GM19025 (cell line): ENCODE data around the gene KRTAP2-2.
"Not testable (repeated sequence)": the region's sequence is repeated elsewhere in the genome, so short reads cannot be mapped to it uniquely, and the experiment has no call there.

Experiments
- ATAC-seq: cut with Tn5 transposase; IDR thresholded peaks from one replicate; pipeline ENCODE4 v1.9.1; 2021; ENCODE audit warnings: mild to moderate bottlenecking, low read depth, moderate library complexity; ENCODE audit not compliant: unreplicated experiment

The KRTAP2-2 gene

GRCh38 chr17:41065016-41065689, 10.1 kb upstream of the KRTAP2-2 start:
- ATAC-seq = not testable (repeated sequence)

GRCh38 chr17:41064301-41064700, 9.3 kb upstream of the KRTAP2-2 start:
- no peak for ATAC-seq

GRCh38 chr17:41063449-41063848, 8.4 kb upstream of the KRTAP2-2 start:
- no peak for ATAC-seq

- ATAC-seq = no peak
Observed at GRCh38 chr17:41061964-41062363, 6.9 kb upstream of the KRTAP2-2 start.

GRCh38 chr17:41060052-41060604, 5.1 kb upstream of the KRTAP2-2 start, which contains the start of gene KRTAP2-3:
Gene KRTAP2-3, minus strand, starts transcription at chr17:41060114. Its CDS starts 64 bp downstream, at chr17:41060050.
- no peak for ATAC-seq

- ATAC-seq = not testable (repeated sequence)
Observed at GRCh38 chr17:41059276-41060051, 4.4 kb upstream of the KRTAP2-2 start.

- no peak for ATAC-seq
Observed at GRCh38 chr17:41058741-41059140, 3.7 kb upstream of the KRTAP2-2 start.

- no peak for ATAC-seq
Observed at GRCh38 chr17:41057547-41057946, 2.5 kb upstream of the KRTAP2-2 start.

- not testable (repeated sequence) for ATAC-seq
Observed at GRCh38 chr17:41054556-41054955, 474 bp downstream of the KRTAP2-2 start.

- no peak for ATAC-seq
Observed at GRCh38 chr17:41054025-41054424, 1.0 kb downstream of the KRTAP2-2 start.

GRCh38 chr17:41052566-41052965, 2.5 kb downstream of the KRTAP2-2 start:
- ATAC-seq = no peak

- no peak for ATAC-seq
Observed at GRCh38 chr17:41049110-41049509, 5.9 kb downstream of the KRTAP2-2 start.

GRCh38 chr17:41048441-41048840, 6.6 kb downstream of the KRTAP2-2 start:
- ATAC-seq = no peak

- ATAC-seq = not testable (repeated sequence)
Observed at GRCh38 chr17:41046735-41047465, 8.1 kb downstream of the KRTAP2-2 start, which contains the start of gene KRTAP2-1. Gene KRTAP2-1, minus strand, starts transcription at chr17:41047316. Its CDS starts 49 bp downstream, at chr17:41047267.

- no peak for ATAC-seq
Observed at GRCh38 chr17:41042953-41043352, 12.1 kb downstream of the KRTAP2-2 start.

GRCh38 chr17:41040783-41041571, 14.1 kb downstream of the KRTAP2-2 start, which contains the start of gene KRTAP1-1:
Gene KRTAP1-1, minus strand, starts transcription at chr17:41041450. Its CDS starts 53 bp downstream, at chr17:41041397.
- ATAC-seq = not testable (repeated sequence)

- ATAC-seq = no peak
Observed at GRCh38 chr17:41037853-41038350, 17.1 kb downstream of the KRTAP2-2 start.

- ATAC-seq = not testable (repeated sequence)
Observed at GRCh38 chr17:41034346-41034935, 20.6 kb downstream of the KRTAP2-2 start, which contains the start of gene KRTAP1-3. Gene KRTAP1-3, minus strand, starts transcription at chr17:41034874. Its CDS starts 53 bp downstream, at chr17:41034821.

- no peak for ATAC-seq
Observed at GRCh38 chr17:41029633-41030245, 25.3 kb downstream of the KRTAP2-2 start, which contains the start of gene KRTAP1-4. Gene KRTAP1-4, minus strand, starts transcription at chr17:41030195. Its CDS starts 117 bp downstream, at chr17:41030078.
